Measurements from ENCODE around the gene FOXP4.

Gene FOXP4

GRCh38 chr6:41584205-41584604 is 38.0 kb downstream of the FOXP4 start:
- Histone ChIP-seq H3K4me3 (ENCODE audit: low read length in 2 of 2) (no peak overlapping the region), H3K27me3 (ENCODE audit: control insufficient read depth in 1 of 2, insufficient read depth in 2 of 2, low read length in 2 of 2) (no peaks in the 10 kb centered on the region), H3K4me1 (ENCODE audit: control insufficient read depth, insufficient read depth, low read length) (peaks cover 10% of the 10 kb centered on the region), H3K36me3 (ENCODE audit: control insufficient read depth in 2 of 2, insufficient read depth in 2 of 2, low read length in 2 of 2) (peaks cover 3 to 28% of the 10 kb centered on the region in 2 donors), H3K9me3 (ENCODE audit: control insufficient read depth in 2 of 2, low read length in 2 of 2) (no peaks in the 10 kb centered on the region), H3K27ac (ENCODE audit: low read length) (no peak overlapping the region), H3K9ac (ENCODE audit: low read length in 2 of 2) (no peak overlapping the region)

- Histone ChIP-seq H3K9me3 (ENCODE audit: control insufficient read depth in 2 of 2, low read length in 2 of 2) (no peaks in the 10 kb centered on the region), H3K4me3 (ENCODE audit: low read length in 2 of 2) (no peak overlapping the region), H3K4me1 (ENCODE audit: control insufficient read depth, insufficient read depth, low read length) (peaks cover 10% of the 10 kb centered on the region), H3K27ac (ENCODE audit: low read length) (no peak overlapping the region), H3K36me3 (ENCODE audit: control insufficient read depth in 2 of 2, insufficient read depth in 2 of 2, low read length in 2 of 2) (peaks cover 3 to 28% of the 10 kb centered on the region in 2 donors), H3K9ac (ENCODE audit: low read length in 2 of 2) (no peak overlapping the region), H3K27me3 (ENCODE audit: control insufficient read depth in 1 of 2, insufficient read depth in 2 of 2, low read length in 2 of 2) (no peaks in the 10 kb centered on the region)
Measured at GRCh38 chr6:41584668-41585205, 38.6 kb downstream of the FOXP4 start.

- Histone ChIP-seq H3K36me3 (ENCODE audit: control insufficient read depth in 2 of 2, insufficient read depth in 2 of 2, low read length in 2 of 2) (peaks cover 3 to 27% of the 10 kb centered on the region in 2 donors), H3K27ac (ENCODE audit: low read length) (no peak overlapping the region), H3K4me1 (ENCODE audit: control insufficient read depth, insufficient read depth, low read length) (peaks cover 10% of the 10 kb centered on the region), H3K9ac (ENCODE audit: low read length in 2 of 2) (no peak overlapping the region), H3K4me3 (ENCODE audit: low read length in 2 of 2) (no peak overlapping the region), H3K27me3 (ENCODE audit: control insufficient read depth in 1 of 2, insufficient read depth in 2 of 2, low read length in 2 of 2) (no peaks in the 10 kb centered on the region), H3K9me3 (ENCODE audit: control insufficient read depth in 2 of 2, low read length in 2 of 2) (no peaks in the 10 kb centered on the region)
Measured at GRCh38 chr6:41585605-41586004, 39.4 kb downstream of the FOXP4 start.

GRCh38 chr6:41586252-41587007 is 40.2 kb downstream of the FOXP4 start:
- Histone ChIP-seq H3K4me1 (ENCODE audit: control insufficient read depth, insufficient read depth, low read length) (peaks cover 5% of the 10 kb centered on the region), H3K9me3 (ENCODE audit: control insufficient read depth in 2 of 2, low read length in 2 of 2) (no peaks in the 10 kb centered on the region), H3K9ac (ENCODE audit: low read length in 2 of 2) (no peak overlapping the region), H3K36me3 (ENCODE audit: control insufficient read depth in 2 of 2, insufficient read depth in 2 of 2, low read length in 2 of 2) (peaks cover 5 to 30% of the 10 kb centered on the region in 2 donors), H3K27me3 (ENCODE audit: control insufficient read depth in 1 of 2, insufficient read depth in 2 of 2, low read length in 2 of 2) (no peaks in the 10 kb centered on the region), H3K4me3 (ENCODE audit: low read length in 2 of 2) (no peak overlapping the region), H3K27ac (ENCODE audit: low read length) (no peak overlapping the region)

- Histone ChIP-seq H3K27ac (ENCODE audit: low read length) (no peak overlapping the region), H3K4me1 (ENCODE audit: control insufficient read depth, insufficient read depth, low read length) (peaks cover 3% of the 10 kb centered on the region), H3K9me3 (ENCODE audit: control insufficient read depth in 2 of 2, low read length in 2 of 2) (no peaks in the 10 kb centered on the region), H3K9ac (ENCODE audit: low read length in 2 of 2) (no peak overlapping the region), H3K4me3 (ENCODE audit: low read length in 2 of 2) (no peak overlapping the region), H3K27me3 (ENCODE audit: control insufficient read depth in 1 of 2, insufficient read depth in 2 of 2, low read length in 2 of 2) (no peaks in the 10 kb centered on the region), H3K36me3 (ENCODE audit: control insufficient read depth in 2 of 2, insufficient read depth in 2 of 2, low read length in 2 of 2) (peaks cover 8 to 28% of the 10 kb centered on the region in 2 donors)
Measured at GRCh38 chr6:41587131-41587879, 41.1 kb downstream of the FOXP4 start.

GRCh38 chr6:41588111-41588510 is 41.9 kb downstream of the FOXP4 start:
- Histone ChIP-seq H3K4me3 (ENCODE audit: low read length in 2 of 2) (no peak overlapping the region), H3K36me3 (ENCODE audit: control insufficient read depth in 2 of 2, insufficient read depth in 2 of 2, low read length in 2 of 2) (peaks cover 13 to 30% of the 10 kb centered on the region in 2 donors), H3K27me3 (ENCODE audit: control insufficient read depth in 1 of 2, insufficient read depth in 2 of 2, low read length in 2 of 2) (no peaks in the 10 kb centered on the region), H3K4me1 (ENCODE audit: control insufficient read depth, insufficient read depth, low read length) (peaks cover 3% of the 10 kb centered on the region), H3K27ac (ENCODE audit: low read length) (no peak overlapping the region), H3K9me3 (ENCODE audit: control insufficient read depth in 2 of 2, low read length in 2 of 2) (no peaks in the 10 kb centered on the region), H3K9ac (ENCODE audit: low read length in 2 of 2) (no peak overlapping the region)

- Histone ChIP-seq H3K36me3 (ENCODE audit: control insufficient read depth in 2 of 2, insufficient read depth in 2 of 2, low read length in 2 of 2) (peaks cover 13 to 25% of the 10 kb centered on the region in 2 donors), H3K4me1 (ENCODE audit: control insufficient read depth, insufficient read depth, low read length) (peaks cover 3% of the 10 kb centered on the region), H3K9me3 (ENCODE audit: control insufficient read depth in 2 of 2, low read length in 2 of 2) (no peaks in the 10 kb centered on the region), H3K9ac (ENCODE audit: low read length in 2 of 2) (no peak overlapping the region), H3K27me3 (ENCODE audit: control insufficient read depth in 1 of 2, insufficient read depth in 2 of 2, low read length in 2 of 2) (no peaks in the 10 kb centered on the region), H3K4me3 (ENCODE audit: low read length in 2 of 2) (no peak overlapping the region), H3K27ac (ENCODE audit: low read length) (no peak overlapping the region)
Measured at GRCh38 chr6:41589223-41589622, 43.0 kb downstream of the FOXP4 start.

- Histone ChIP-seq H3K9ac (ENCODE audit: low read length in 2 of 2) (no peak overlapping the region), H3K27me3 (ENCODE audit: control insufficient read depth in 1 of 2, insufficient read depth in 2 of 2, low read length in 2 of 2) (no peaks in the 10 kb centered on the region), H3K4me1 (ENCODE audit: control insufficient read depth, insufficient read depth, low read length) (peaks cover 3% of the 10 kb centered on the region), H3K36me3 (ENCODE audit: control insufficient read depth in 2 of 2, insufficient read depth in 2 of 2, low read length in 2 of 2) (peaks cover 13 to 25% of the 10 kb centered on the region in 2 donors), H3K4me3 (ENCODE audit: low read length in 2 of 2) (no peak overlapping the region), H3K9me3 (ENCODE audit: control insufficient read depth in 2 of 2, low read length in 2 of 2) (no peaks in the 10 kb centered on the region), H3K27ac (ENCODE audit: low read length) (no peak overlapping the region)
Measured at GRCh38 chr6:41589636-41590622, 43.7 kb downstream of the FOXP4 start.

GRCh38 chr6:41591122-41591521 is 44.9 kb downstream of the FOXP4 start:
- no peak overlapping the region for H3K27ac ChIP-seq (ENCODE audit: low read length)
- H3K27me3 ChIP-seq (ENCODE audit: control insufficient read depth in 1 of 2, insufficient read depth in 2 of 2, low read length in 2 of 2) = no peaks in the 10 kb centered on the region
- peaks cover 3% of the 10 kb centered on the region for H3K4me1 ChIP-seq (ENCODE audit: control insufficient read depth, insufficient read depth, low read length)
- H3K36me3 ChIP-seq (ENCODE audit: control insufficient read depth in 2 of 2, insufficient read depth in 2 of 2, low read length in 2 of 2) = peaks cover 13 to 27% of the 10 kb centered on the region in 2 donors
- no peak overlapping the region for H3K9ac ChIP-seq (ENCODE audit: low read length in 2 of 2)
- no peaks in the 10 kb centered on the region for H3K9me3 ChIP-seq (ENCODE audit: control insufficient read depth in 2 of 2, low read length in 2 of 2)
- H3K4me3 ChIP-seq (ENCODE audit: low read length in 2 of 2) = no peak overlapping the region

- no peak overlapping the region for H3K27ac ChIP-seq (ENCODE audit: low read length)
- peaks cover 13 to 35% of the 10 kb centered on the region in 2 donors for H3K36me3 ChIP-seq (ENCODE audit: control insufficient read depth in 2 of 2, insufficient read depth in 2 of 2, low read length in 2 of 2)
- no peaks in the 10 kb centered on the region for H3K27me3 ChIP-seq (ENCODE audit: control insufficient read depth in 1 of 2, insufficient read depth in 2 of 2, low read length in 2 of 2)
- no peak overlapping the region for H3K4me3 ChIP-seq (ENCODE audit: low read length in 2 of 2)
- peaks cover 3% of the 10 kb centered on the region for H3K4me1 ChIP-seq (ENCODE audit: control insufficient read depth, insufficient read depth, low read length)
- H3K9me3 ChIP-seq (ENCODE audit: control insufficient read depth in 2 of 2, low read length in 2 of 2) = no peaks in the 10 kb centered on the region
- H3K9ac ChIP-seq (ENCODE audit: low read length in 2 of 2) = no peak overlapping the region
Measured at GRCh38 chr6:41591859-41592502, 45.8 kb downstream of the FOXP4 start.

Measured in stomach smooth muscle (tissue), 2 donors.